Fibroblast of peridontal ligament (primary cell): ENCODE results near the gene ALOX15.
A peak's percentile ranks its signal among the peaks of the same experiment; 100 is the strongest.
"Not testable (repeated sequence)": the region's sequence is repeated elsewhere in the genome, so short reads cannot be mapped to it uniquely, and the experiment has no call there.

Experiments used
- DNase-seq: peaks from one replicate; pipeline ENCODE4 v3.0.0-alpha.2; 2010; ENCODE audit errors: extremely low read depth

The ALOX15 gene

DNA sequence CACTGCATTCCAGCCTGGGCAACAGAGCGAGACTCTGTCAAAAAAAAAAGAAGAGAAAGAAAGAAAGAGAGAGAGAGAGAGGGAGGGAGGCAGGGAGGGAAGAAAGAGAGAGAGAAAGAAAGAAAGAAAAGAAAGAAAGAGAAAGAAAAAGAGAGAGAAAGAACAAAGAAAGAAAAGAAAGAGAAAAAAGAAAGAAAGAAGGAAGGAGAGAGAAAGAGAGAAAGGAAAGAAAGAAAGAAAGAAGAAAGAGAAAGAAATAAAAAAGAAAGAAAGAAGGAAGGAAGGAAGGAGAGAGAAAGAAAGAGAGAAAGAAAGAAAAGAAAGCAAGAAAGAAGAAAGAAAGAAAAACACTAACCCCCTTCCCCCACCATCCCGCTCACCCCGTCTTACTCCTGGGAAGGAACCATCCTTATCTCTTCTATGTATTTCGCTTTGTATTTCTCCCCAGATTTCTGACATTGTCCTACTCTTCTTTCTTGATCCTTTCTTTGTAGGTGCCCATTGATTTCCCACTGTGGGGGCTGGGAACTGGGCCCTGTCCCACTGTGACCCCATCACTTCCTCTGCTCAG, 20.9 kb downstream of the ALOX15 start:
- DNase-seq = no peak

- no peak for DNase-seq
Measured at GRCh38 chr17:4617590-4618351, 23.7 kb downstream of the ALOX15 start.

DNA sequence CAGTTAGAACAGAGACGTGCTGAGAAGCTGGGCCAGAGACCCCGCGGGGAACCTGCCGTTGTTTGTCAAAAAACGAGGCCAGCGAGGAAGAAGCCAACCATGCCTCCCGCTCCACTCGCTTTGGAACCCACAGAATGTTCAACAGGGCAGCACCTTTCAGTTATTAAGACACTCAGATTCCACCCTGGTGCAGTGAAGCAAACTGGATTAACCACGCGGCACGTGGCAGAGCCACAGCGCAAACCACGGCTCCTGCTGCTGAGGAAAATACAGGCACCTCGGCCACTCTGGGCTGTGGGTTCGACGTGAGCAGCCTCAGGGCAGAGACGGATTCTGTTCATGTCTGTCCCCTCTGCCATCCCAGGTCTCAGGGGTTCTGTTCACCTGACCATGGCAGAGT, 24.4 kb downstream of the ALOX15 start:
- DNase-seq = no peak

DNA sequence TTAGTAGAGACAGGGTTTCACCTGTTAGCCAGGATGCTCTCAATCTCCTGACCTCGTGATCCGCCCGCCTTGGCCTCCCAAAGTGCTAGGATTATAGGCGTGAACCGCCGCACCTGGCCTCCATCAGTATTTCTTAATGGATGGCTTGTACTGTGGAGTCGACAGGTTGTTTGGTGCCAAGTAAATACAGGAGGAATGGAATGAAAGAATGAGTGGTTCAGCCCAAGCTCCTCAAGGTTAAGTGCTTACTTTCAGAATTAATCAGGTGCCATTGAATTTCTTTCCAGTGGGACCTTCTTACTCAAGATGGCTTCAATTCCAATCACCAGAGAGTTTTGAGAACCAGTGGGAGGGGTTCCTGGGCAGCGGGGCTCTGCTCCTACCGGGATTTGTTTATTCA, 25.0 kb downstream of the ALOX15 start:
- no peak for DNase-seq

GRCh38 chr17:4610656-4611055, 30.8 kb downstream of the ALOX15 start:
- DNase-seq = no peak

DNA sequence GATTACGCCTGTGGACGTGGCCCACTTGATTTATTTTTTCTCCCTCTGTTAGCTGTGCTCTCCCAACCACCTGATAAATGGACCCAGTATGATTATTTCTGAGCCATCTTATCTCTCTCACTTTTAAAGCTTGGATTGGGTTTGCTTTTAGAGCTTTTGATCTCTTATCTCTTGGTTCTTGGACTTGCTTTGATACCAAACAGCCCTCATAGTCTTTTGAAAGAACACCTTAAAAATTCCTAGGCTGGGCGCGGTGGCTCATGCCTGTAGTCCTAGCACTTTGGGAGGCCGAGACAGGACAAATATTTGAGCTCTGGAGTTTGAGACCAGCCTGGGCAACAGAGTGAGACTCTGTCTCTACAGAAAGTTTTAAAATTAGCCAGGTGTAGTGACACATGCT, 31.3 kb downstream of the ALOX15 start:
- no peak for DNase-seq

- no peak for DNase-seq
Measured at GRCh38 chr17:4609761-4610160, 31.7 kb downstream of the ALOX15 start.

- peak; percentile 85 for DNase-seq
Measured at GRCh38 chr17:4607773-4608187, 33.7 kb downstream of the ALOX15 start.

GRCh38 chr17:4607261-4607741, 34.2 kb downstream of the ALOX15 start:
- no peak for DNase-seq

DNA sequence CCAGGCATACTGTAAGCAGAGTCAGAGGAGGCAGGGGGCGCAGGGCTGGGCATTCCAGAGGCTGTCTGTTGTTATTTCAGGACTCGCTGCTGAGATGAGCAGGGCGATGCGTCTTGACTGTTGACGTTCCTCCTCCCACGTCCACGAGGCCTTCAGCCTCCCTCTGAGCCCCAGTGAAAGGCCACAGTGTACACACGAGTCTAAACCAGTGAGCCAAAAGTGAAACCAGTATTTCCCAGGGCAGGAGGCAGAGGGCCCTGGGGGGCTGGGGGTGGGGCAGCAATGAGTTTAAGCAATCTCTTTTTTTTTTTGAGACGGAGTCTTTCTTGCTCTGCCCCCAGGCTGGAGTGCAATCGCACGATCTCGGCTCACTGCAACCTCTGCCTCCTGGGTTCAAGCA, 35.7 kb downstream of the ALOX15 start:
- DNase-seq = peak; percentile 79

- DNase-seq = not testable (repeated sequence)
Measured at GRCh38 chr17:4604736-4605135, 36.7 kb downstream of the ALOX15 start.

DNA sequence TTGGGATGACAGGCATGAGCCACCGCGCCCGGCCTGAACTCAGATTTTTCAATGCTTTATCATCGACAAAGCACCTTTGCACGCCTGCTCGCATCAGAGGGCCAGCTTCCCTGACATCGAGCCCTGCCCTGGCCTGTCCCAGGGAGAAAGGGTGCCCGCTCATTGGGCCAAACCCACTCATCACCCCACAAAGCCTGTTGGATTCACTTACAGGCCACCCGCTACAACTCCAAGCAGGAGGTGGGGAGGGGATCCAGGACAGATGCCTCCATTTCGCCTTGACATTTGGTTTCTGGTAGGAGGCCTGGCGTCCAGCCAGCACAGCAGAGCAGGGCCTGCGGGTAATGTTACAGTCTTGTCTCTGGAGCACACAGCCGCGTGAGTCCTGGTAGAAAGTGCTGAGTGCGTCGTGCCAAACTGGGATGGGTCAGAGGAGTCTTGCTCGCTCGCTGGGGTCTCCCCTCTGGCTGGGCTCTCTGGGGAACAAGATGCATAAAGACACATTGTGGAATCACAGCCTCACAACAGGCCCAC, 37.3 kb downstream of the ALOX15 start:
- DNase-seq = peak; percentile 79

GRCh38 chr17:4602041-4602440, 39.4 kb downstream of the ALOX15 start:
- DNase-seq = no peak

DNA sequence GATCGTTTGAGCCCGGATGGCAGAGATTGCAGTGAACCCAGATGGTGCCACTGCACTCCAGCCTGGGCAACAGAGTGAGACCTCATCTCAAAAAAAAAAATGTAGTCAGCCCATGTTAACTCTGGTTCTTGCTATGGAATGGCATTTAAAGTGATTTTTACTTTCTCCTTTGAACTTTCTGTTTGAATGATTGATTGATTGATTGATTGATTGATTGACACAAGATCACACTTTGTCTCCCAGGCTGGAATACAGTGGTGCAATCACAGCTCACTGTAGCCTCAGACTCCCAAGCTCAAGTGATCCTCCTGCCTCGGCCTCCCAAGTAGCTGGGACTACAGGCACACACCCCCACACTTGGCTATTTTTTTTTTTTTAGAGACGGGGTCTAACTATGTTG, 40.2 kb downstream of the ALOX15 start:
- DNase-seq = no peak

GRCh38 chr17:4600563-4600962, 40.9 kb downstream of the ALOX15 start:
- DNase-seq = no peak

DNA sequence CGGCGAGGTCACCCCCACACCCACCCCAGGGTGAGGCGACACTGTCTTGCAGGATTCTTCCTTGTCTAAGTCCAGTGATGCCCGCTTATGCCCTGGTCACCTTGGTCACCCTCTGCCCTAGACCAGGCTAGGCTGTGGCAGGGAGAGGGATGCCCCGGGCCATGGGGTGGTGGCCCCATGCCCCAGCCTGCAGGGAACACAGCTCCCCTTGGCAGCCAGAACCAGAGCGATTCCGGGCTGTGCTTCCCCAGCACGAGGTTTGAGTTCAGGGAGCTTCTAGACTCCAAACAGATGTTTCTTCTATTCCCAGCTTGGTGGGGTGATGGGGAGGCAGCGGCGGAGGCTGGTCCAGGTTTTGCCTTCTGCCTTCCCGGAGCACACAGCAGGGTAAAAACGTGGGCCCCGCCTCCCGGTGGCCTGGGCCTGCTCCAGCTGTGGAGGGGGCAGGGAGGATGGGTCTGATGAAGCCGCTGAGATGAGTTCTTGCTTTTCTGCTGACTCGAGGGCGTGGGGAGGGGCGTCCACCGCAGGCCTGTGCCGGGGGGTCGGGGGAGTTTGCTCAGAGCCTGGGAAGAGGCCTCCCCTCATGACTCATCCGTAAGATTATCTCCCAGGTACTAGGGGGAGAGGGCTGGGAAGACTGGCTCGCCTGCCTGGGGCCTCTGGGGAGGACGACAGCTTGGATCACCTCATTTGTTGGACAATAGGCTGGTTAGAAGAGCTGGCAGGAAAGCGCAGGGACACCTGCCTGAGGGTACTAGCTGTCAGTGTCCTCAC, 41.8 kb downstream of the ALOX15 start:
- peak; percentile 42 for DNase-seq

DNA sequence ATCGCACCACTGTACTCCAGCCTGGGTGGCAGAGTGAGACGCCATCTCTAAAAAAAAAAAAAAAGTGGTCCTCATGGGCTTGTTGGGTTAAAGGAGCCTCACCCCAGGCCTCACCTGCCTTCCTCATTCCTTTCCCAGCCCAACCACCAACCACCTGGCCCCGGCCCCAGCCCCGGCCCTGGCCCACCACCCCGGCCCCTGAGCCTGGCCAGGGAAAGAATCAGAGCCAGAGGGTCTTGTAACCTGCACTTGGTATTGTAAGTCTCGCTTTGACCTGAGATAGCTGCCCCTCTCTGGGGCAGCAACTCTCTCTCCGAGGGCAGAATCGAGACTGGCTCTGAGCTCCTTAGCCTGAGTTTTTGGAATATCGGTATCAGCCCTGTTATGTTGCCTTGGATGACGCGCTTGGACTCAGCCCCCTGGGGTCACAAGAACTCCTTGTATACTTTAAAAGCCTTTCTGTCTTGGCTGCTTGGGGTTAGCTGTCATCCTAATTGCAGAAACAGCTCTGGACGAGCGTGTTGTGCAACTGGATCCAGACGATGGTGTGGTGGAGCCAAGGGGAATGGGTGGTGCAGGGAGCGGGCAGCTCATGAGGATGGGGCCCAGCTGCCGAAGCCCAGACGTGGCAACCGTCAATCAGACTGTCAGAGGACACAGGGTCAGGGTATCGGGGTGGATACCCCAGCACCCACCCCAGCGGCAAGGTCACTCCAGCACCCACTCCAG, 42.5 kb downstream of the ALOX15 start:
- peak; percentile 76 for DNase-seq

GRCh38 chr17:4597975-4598374, 43.5 kb downstream of the ALOX15 start:
- DNase-seq = no peak

DNA sequence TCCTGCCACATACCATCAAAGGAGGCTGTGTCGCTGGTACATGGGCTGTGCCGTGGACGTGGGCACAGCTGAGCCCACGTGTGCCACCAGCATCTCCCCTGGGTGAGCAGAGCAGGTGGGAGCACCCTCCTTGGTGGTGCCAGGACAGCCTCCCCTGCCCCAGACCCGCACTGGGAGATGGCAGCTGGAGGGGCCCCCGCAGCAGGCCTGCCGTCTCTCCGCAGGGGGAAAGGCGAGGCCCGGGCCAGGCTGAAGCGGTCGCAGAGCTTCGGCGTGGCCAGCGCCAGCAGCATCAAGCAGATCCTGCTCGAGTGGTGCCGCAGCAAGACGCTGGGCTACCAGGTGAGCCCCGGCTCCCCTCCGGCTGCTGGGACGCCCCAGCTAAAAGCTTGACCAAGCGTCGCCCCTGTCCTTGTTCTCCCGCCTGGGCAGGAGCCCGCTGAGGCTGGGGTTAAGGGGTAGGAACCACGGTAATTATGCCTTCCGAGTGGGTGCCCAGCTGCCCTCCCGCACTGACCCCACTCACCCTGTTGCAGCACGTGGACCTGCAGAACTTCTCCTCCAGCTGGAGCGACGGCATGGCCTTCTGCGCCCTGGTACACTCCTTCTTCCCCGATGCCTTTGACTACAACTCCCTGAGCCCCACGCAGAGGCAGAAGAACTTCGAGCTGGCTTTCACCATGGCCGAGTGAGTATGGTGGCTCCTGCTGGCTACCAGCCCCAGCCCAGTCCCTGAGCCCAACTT, 44.7 kb downstream of the ALOX15 start:
- no peak for DNase-seq

DNA sequence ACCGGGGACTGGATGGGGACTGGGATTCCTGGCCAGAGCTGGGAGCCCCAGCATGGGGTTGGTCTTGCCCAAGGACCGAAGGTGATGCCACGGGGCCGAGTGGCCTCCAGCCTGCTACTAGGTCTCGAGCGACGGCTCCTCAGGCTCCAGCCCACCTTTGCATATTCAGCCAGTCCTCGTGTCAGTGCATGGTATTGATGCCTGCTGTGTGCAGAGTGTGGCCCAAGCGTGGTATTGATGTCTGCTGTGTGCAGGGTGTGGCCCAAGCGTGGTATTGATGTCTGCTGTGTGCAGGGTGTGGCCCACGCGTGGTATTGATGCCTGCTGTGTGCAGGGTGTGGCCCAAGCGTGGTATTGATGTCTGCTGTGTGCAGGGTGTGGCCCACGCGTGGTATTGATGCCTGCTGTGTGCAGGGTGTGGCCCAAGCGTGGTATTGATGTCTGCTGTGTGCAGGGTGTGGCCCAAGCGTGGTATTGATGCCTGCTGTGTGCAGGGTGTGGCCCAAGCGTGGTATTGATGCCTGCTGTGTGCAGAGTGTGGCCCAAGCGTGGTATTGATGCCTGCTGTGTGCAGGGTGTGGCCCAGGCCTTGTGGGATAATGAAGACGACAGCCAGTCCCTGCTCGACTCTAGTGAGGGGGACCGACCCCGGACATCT, 45.7 kb downstream of the ALOX15 start:
- not testable (repeated sequence) for DNase-seq
